ENCODE data around the gene PLCD4.

DNA sequence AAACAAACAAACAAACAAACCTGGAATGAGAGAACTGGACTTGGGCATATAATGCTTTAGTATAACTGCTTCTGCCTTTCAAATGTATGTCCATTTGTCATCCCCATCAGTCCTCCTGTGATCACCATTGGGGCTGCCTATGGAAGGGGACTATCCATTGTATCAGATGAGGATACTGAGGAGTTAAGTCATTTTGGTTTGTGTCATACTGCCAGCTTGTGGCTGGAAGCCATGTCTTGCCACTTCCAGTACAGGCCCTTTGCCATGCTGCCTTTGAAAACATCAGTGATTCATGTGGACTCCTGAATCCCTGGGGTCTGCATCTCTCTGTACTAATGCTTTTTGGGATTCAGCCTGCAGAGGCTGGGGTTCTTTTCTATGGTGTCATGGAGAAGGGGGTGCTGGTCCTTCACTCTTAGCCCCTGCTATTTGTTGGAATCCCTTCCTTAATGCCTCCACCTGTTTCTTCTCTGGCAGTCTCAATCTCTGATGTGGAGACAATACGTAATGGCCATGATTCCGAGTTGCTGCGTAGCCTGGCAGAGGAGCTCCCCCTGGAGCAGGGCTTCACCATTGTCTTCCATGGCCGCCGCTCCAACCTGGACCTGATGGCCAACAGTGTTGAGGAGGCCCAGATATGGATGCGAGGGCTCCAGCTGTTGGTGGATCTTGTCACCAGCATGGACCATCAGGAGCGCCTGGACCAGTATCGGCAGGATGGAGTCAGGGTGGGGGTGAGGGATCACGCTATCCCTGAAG is 10.6 kb downstream of the PLCD4 start:
- TF ChIP-seq, protein P1, sequence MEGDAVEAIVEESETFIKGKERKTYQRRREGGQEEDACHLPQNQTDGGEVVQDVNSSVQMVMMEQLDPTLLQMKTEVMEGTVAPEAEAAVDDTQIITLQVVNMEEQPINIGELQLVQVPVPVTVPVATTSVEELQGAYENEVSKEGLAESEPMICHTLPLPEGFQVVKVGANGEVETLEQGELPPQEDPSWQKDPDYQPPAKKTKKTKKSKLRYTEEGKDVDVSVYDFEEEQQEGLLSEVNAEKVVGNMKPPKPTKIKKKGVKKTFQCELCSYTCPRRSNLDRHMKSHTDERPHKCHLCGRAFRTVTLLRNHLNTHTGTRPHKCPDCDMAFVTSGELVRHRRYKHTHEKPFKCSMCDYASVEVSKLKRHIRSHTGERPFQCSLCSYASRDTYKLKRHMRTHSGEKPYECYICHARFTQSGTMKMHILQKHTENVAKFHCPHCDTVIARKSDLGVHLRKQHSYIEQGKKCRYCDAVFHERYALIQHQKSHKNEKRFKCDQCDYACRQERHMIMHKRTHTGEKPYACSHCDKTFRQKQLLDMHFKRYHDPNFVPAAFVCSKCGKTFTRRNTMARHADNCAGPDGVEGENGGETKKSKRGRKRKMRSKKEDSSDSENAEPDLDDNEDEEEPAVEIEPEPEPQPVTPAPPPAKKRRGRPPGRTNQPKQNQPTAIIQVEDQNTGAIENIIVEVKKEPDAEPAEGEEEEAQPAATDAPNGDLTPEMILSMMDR (conservative IDR thresholded peaks at IDR 0.05; ENCODE audit: low read length) = peak; percentile 15; the same call in 1 of the 2 replicates
- TF ChIP-seq EZH2phosphoT487 (IDR thresholded peaks at IDR 0.05; ENCODE audit: borderline replicate concordance) = no peak
